ENCODE data around the gene PAX4.

- TF ChIP-seq TRIM24 (IDR thresholded peaks at IDR 0.05) (no peak), CHAMP1 (IDR thresholded peaks at IDR 0.05) (no peak), NFIC (IDR thresholded peaks at IDR 0.05) (no peak), BHLHE40 (IDR thresholded peaks at IDR 0.05; ENCODE audit: low read length) (no peak), STAG1 (CRISPR knock-in tag; IDR thresholded peaks at IDR 0.05; ENCODE audit: borderline replicate concordance) (no peak), DNMT1 (IDR thresholded peaks at IDR 0.05) (no peak), TAF1 (IDR thresholded peaks at IDR 0.05; ENCODE audit: control insufficient read depth, extremely low read depth, insufficient read depth, low read length, severe bottlenecking) (no peak), CTCF (IDR thresholded peaks at IDR 0.05 in 2 of 3, conservative IDR thresholded peaks at IDR 0.05 in 1 of 3; ENCODE audit: insufficient read depth in 2 of 3, low read depth in 1 of 3, low read length in 3 of 3) (no peak)
Observed at GRCh38 chr7:127566242-127566641, 51.7 kb downstream of the PAX4 start.

Measured in K562 (cell line).